Activated naive CD4-positive, alpha-beta T cell treated with anti-CD3 and anti-CD28 coated beads, Interleukin-2, amount 50 U/mL, for 72 hours (primary cell): ENCODE measurements around the gene NAA35. TPM values are rescaled to one million over a fixed set of nuclear protein-coding genes. Genes with fewer than 3 reads are reported as not detected.
"Not testable (repeated sequence)": the region's sequence is repeated elsewhere in the genome, so short reads cannot be mapped to it uniquely, and the experiment has no call there.

Experiments
- ATAC-seq, 2 donors: fragments of 150-1000 bp; cut with Tn5 transposase; 2 replicates each; pipeline ENCODE4 v1.10.0; 2021; ENCODE audit warnings: mild to moderate bottlenecking in 2 of 2, moderate library complexity in 2 of 2
- DNase-seq, 2 donors: peaks; one replicate each; pipeline ENCODE4 v3.0.0; 2021 to 2022; ENCODE audit warnings: low spot score in 2 of 2
- H3K27ac Mint-ChIP-seq, 2 donors: one replicate each; pipeline ENCODE4 v1.8.0; 2022; ENCODE audit warnings: mild to moderate bottlenecking in 2 of 2, mixed read lengths in 2 of 2
- H3K36me3 Mint-ChIP-seq, 2 donors: one replicate each; pipeline ENCODE4 v1.8.0; 2022; ENCODE audit warnings: mixed read lengths in 2 of 2
- H3K9me3 Mint-ChIP-seq, 2 donors: one replicate each; pipeline ENCODE4 v1.8.0; 2022; ENCODE audit warnings: mixed read lengths in 2 of 2
- total RNA-seq, 2 donors: library from RNA; stranded (reverse); gene quantifications; one replicate each; pipeline ENCODE4 v1.2.3, GENCODE V29; 2022

Gene NAA35
- total RNA-seq, 2 donors from 2014 or later: 23.2 to 28.7 TPM

- Mint-ChIP-seq H3K9me3 (no peaks in the 10 kb centered on the region), H3K27ac (no peak overlapping the region), H3K36me3 (no peaks in the 10 kb centered on the region)
- ATAC-seq: no peak
- DNase-seq: no peak
Measured at GRCh38 chr9:86042199-86042978, 101.4 kb downstream of the NAA35 start.

GRCh38 chr9:86043586-86043985 is 102.6 kb downstream of the NAA35 start:
- DNase-seq (no peak), ATAC-seq (no peak)
- Mint-ChIP-seq H3K36me3 (no peaks in the 10 kb centered on the region), H3K27ac (no peak overlapping the region), H3K9me3 (no peaks in the 10 kb centered on the region)

GRCh38 chr9:86043999-86044398 is 103.1 kb downstream of the NAA35 start:
- ATAC-seq: no peak
- no peaks in the 10 kb centered on the region for H3K9me3 Mint-ChIP-seq
- DNase-seq: no peak
- no peak overlapping the region for H3K27ac Mint-ChIP-seq
- H3K36me3 Mint-ChIP-seq: no peaks in the 10 kb centered on the region

- ATAC-seq: no peak
- DNase-seq: no peak
- Mint-ChIP-seq H3K27ac (peak overlapping the region in 1 of 2 donors; percentile 29), H3K36me3 (no peaks in the 10 kb centered on the region), H3K9me3 (no peaks in the 10 kb centered on the region)
Measured at GRCh38 chr9:86045654-86046053, 104.7 kb downstream of the NAA35 start.

- no peaks in the 10 kb centered on the region for H3K36me3 Mint-ChIP-seq
- ATAC-seq (no peak), DNase-seq (no peak)
- no peak overlapping the region for H3K27ac Mint-ChIP-seq
- no peaks in the 10 kb centered on the region for H3K9me3 Mint-ChIP-seq
Measured at GRCh38 chr9:86046071-86046636, 105.2 kb downstream of the NAA35 start.

GRCh38 chr9:86046930-86047341 is 106.0 kb downstream of the NAA35 start:
- DNase-seq (no peak), ATAC-seq (no peak)
- Mint-ChIP-seq H3K36me3 (no peaks in the 10 kb centered on the region), H3K27ac (no peak overlapping the region), H3K9me3 (no peaks in the 10 kb centered on the region)

- Mint-ChIP-seq H3K36me3 (no peaks in the 10 kb centered on the region), H3K27ac (no peak overlapping the region), H3K9me3 (no peaks in the 10 kb centered on the region)
- ATAC-seq: no peak
- no peak for DNase-seq
Measured at GRCh38 chr9:86047361-86047760, 106.4 kb downstream of the NAA35 start.

- H3K27ac Mint-ChIP-seq, ATAC-seq, H3K36me3 Mint-ChIP-seq, DNase-seq, H3K9me3 Mint-ChIP-seq: not testable (repeated sequence)
Measured at GRCh38 chr9:86048018-86048742, 107.2 kb downstream of the NAA35 start.

- no peaks in the 10 kb centered on the region for H3K36me3 Mint-ChIP-seq
- ATAC-seq: peak in 1 of 2 donors; percentile 58
- no peak overlapping the region for H3K27ac Mint-ChIP-seq
Measured at GRCh38 chr9:86052556-86053468, 111.9 kb downstream of the NAA35 start.

GRCh38 chr9:86054695-86055094 is 113.7 kb downstream of the NAA35 start:
- ATAC-seq: no peak
- no peak overlapping the region for H3K27ac Mint-ChIP-seq
- H3K9me3 Mint-ChIP-seq: no peaks in the 10 kb centered on the region
- H3K36me3 Mint-ChIP-seq: no peaks in the 10 kb centered on the region
- no peak for DNase-seq

More at GRCh38 chr9:86052556-86053468, 111.9 kb downstream of the NAA35 start:
- DNase-seq: no peak
- H3K9me3 Mint-ChIP-seq: no peaks in the 10 kb centered on the region

GRCh38 chr9:86057491-86057890 is 116.5 kb downstream of the NAA35 start:
- Mint-ChIP-seq H3K36me3 (no peaks in the 10 kb centered on the region), H3K27ac (no peak overlapping the region), H3K9me3 (no peaks in the 10 kb centered on the region)
- DNase-seq: no peak
- ATAC-seq: no peak

- ATAC-seq (no peak), DNase-seq (no peak)
- no peaks in the 10 kb centered on the region for H3K36me3 Mint-ChIP-seq
- no peak overlapping the region for H3K27ac Mint-ChIP-seq
- H3K9me3 Mint-ChIP-seq: no peaks in the 10 kb centered on the region
Measured at GRCh38 chr9:86061972-86062739, 121.2 kb downstream of the NAA35 start.

GRCh38 chr9:86062845-86063693 is 122.1 kb downstream of the NAA35 start:
- no peak for ATAC-seq
- H3K9me3 Mint-ChIP-seq: no peaks in the 10 kb centered on the region
- no peak overlapping the region for H3K27ac Mint-ChIP-seq
- no peaks in the 10 kb centered on the region for H3K36me3 Mint-ChIP-seq
- DNase-seq: no peak

GRCh38 chr9:86064220-86064619 is 123.3 kb downstream of the NAA35 start:
- H3K9me3 Mint-ChIP-seq: no peaks in the 10 kb centered on the region
- ATAC-seq: no peak
- no peaks in the 10 kb centered on the region for H3K36me3 Mint-ChIP-seq
- no peak overlapping the region for H3K27ac Mint-ChIP-seq
- no peak for DNase-seq

- Mint-ChIP-seq H3K9me3 (no peaks in the 10 kb centered on the region), H3K36me3 (no peaks in the 10 kb centered on the region), H3K27ac (no peak overlapping the region)
- ATAC-seq: no peak
- no peak for DNase-seq
Measured at GRCh38 chr9:86069206-86069869, 128.4 kb downstream of the NAA35 start.
